ENCODE measurements around the gene CTRB1.

CTRB1 gene

DNA sequence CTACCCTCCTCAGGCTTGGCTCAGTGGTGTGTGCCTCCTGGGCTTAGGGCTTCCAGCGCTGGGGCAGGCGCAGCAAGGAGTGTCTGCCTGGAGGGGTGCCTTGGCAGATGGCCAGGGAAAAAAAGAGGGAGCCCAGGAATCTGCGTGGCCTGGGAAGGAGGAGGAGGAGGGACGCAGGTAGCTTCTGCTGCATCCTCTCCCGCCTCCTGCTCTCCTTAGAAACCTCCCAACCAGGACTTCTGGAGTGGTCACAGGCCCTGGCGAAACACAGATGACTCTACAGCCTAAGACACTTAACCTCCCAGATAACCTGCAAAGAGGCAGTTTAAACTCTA is 40.0 kb downstream of the CTRB1 start:
- Histone ChIP-seq H3K36me3 (ENCODE audit: control insufficient read depth, insufficient read depth, low read length) (no peaks in the 10 kb centered on the region), H3K18ac (ENCODE audit: low read length) (no peak overlapping the region), H3K27me3 (ENCODE audit: insufficient read depth, low read length, poor library complexity) (no peaks in the 10 kb centered on the region), H3K23ac (ENCODE audit: low read length) (peak overlapping the region; percentile 80), H4K5ac (ENCODE audit: low read length) (no peak overlapping the region), H3K4me1 (ENCODE audit: control insufficient read depth, low read depth, low read length) (peaks cover 30% of the 10 kb centered on the region), H3K4me3 (ENCODE audit: low read length) (no peak overlapping the region), H4K8ac (ENCODE audit: low read depth, low read length) (no peak overlapping the region), H2BK15ac (replicated peaks; ENCODE audit: low read depth) (no peak overlapping the region), H3K4ac (ENCODE audit: low read depth, low read length) (no peak overlapping the region), H3K4me2 (ENCODE audit: low read length) (no peak overlapping the region), H2AK5ac (ENCODE audit: low read length) (no peak overlapping the region), H3K27ac (ENCODE audit: low read depth, low read length) (no peak overlapping the region), H3K79me1 (ENCODE audit: low read length) (peaks cover 45% of the 10 kb centered on the region), H3K56ac (ENCODE audit: low read length) (no peak overlapping the region), H3K9ac (ENCODE audit: low read length) (no peak overlapping the region), H3K79me2 (ENCODE audit: control insufficient read depth, insufficient read depth, low read length) (peaks cover 74% of the 10 kb centered on the region), H2BK5ac (ENCODE audit: low read length) (no peak overlapping the region), H2BK120ac (ENCODE audit: low read depth, low read length) (no peak overlapping the region)
- no CpG with 5 or more reads among the region's 6 CpGs for WGBS (ENCODE audit: extremely low coverage, insufficient coverage, low lambda C conversion rate)
- no peak for DNase-seq

DNA sequence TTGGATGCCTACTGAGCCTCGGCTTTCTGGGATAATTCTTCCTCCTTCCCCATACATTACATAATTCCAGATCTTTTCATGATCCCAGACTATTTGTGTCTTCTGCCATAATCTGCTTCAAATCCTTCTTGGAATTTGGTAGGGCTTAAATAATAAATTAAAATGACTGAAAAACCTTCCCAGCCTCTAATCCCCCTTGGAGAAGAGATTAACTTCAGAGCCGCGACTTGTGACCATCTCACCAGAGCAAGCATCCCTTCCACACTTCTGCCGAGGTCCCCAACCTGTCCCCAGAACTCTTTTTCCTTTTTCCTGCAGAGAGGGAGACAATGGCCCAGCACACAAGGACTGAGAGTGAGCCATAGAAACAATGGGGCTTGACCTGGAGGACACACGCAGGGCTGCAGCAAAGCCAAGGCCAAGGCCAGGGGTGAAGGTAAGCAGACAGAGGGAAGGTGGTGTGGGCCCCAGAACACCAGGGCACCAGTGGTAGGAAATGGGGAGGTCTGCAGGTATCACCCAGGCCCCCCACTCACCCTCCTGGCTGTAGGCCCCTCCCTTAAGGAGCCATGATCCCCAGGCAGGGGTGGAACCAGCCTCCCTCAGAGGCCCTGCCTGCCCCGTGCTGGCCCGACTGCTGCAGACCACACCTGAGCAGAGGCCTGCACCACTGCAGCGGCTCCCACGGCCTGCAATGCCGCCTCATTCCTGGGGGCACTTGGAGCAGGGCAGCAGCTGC is 42.2 kb downstream of the CTRB1 start:
- DNase-seq, result no peak
- no peak overlapping the region for H3K4me3 ChIP-seq (ENCODE audit: low read length)

DNA sequence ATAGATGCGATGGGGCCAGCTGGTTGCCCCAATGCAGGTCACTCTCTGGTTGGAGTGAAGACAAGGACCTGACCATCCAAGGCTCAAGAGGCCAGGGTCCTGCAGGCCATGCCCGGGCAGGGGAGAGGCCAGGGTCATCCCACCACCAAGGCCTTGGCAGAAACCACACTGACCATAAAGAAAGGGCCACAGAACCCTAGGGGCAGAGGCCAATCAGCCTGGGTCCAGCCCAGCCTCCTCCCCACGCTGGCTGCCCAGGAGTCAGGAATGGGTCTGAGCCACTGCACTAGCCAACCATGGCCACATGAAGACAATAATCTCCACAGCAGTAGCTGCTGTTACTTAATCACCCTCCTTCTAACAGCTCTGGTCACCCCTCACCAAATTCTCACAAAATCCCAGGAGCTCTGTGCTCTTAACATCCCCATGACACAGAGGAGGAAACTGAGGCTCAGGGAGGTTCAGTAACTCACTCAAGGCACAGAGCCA is 42.8 kb downstream of the CTRB1 start:
- Histone ChIP-seq H4K8ac (ENCODE audit: low read depth, low read length) (no peak overlapping the region), H3K4me3 (ENCODE audit: low read length) (no peak overlapping the region), H3K79me2 (ENCODE audit: control insufficient read depth, insufficient read depth, low read length) (peaks cover 75% of the 10 kb centered on the region), H4K5ac (ENCODE audit: low read length) (no peak overlapping the region), H3K4me2 (ENCODE audit: low read length) (no peak overlapping the region), H3K9ac (ENCODE audit: low read length) (no peak overlapping the region), H3K4me1 (ENCODE audit: control insufficient read depth, low read depth, low read length) (peaks cover 14% of the 10 kb centered on the region), H3K56ac (ENCODE audit: low read length) (peak overlapping the region; percentile 9), H3K27me3 (ENCODE audit: insufficient read depth, low read length, poor library complexity) (no peaks in the 10 kb centered on the region), H3K79me1 (ENCODE audit: low read length) (peaks cover 46% of the 10 kb centered on the region), H3K27ac (ENCODE audit: low read depth, low read length) (no peak overlapping the region), H2BK5ac (ENCODE audit: low read length) (no peak overlapping the region), H2AK5ac (ENCODE audit: low read length) (no peak overlapping the region), H3K18ac (ENCODE audit: low read length) (no peak overlapping the region), H3K4ac (ENCODE audit: low read depth, low read length) (no peak overlapping the region), H3K23ac (ENCODE audit: low read length) (no peak overlapping the region), H2BK15ac (replicated peaks; ENCODE audit: low read depth) (no peak overlapping the region), H2BK120ac (ENCODE audit: low read depth, low read length) (no peak overlapping the region), H3K36me3 (ENCODE audit: control insufficient read depth, insufficient read depth, low read length) (peaks cover 2% of the 10 kb centered on the region)
- WGBS (ENCODE audit: extremely low coverage, insufficient coverage, low lambda C conversion rate), result no CpG with 5 or more reads among the region's 3 CpGs
- DNase-seq, result no peak

More for the DNA sequence above, 42.2 kb downstream of the CTRB1 start:
- no peak overlapping the region for H3K9ac ChIP-seq (ENCODE audit: low read length)
- peaks cover 2% of the 10 kb centered on the region for H3K36me3 ChIP-seq (ENCODE audit: control insufficient read depth, insufficient read depth, low read length)
- WGBS (ENCODE audit: extremely low coverage, insufficient coverage, low lambda C conversion rate), result no CpG with 5 or more reads among the region's 10 CpGs
- no peak overlapping the region for H4K5ac ChIP-seq (ENCODE audit: low read length)
- no peak overlapping the region for H2AK5ac ChIP-seq (ENCODE audit: low read length)
- peaks cover 81% of the 10 kb centered on the region for H3K79me2 ChIP-seq (ENCODE audit: control insufficient read depth, insufficient read depth, low read length)
- H3K56ac ChIP-seq (ENCODE audit: low read length), result peak overlapping the region; percentile 9
- H3K4me1 ChIP-seq (ENCODE audit: control insufficient read depth, low read depth, low read length), result peaks cover 17% of the 10 kb centered on the region
- no peak overlapping the region for H3K18ac ChIP-seq (ENCODE audit: low read length)
- H3K79me1 ChIP-seq (ENCODE audit: low read length), result peaks cover 49% of the 10 kb centered on the region
- H4K8ac ChIP-seq (ENCODE audit: low read depth, low read length), result no peak overlapping the region
- no peak overlapping the region for H2BK5ac ChIP-seq (ENCODE audit: low read length)
- H3K4ac ChIP-seq (ENCODE audit: low read depth, low read length), result no peak overlapping the region
- no peaks in the 10 kb centered on the region for H3K27me3 ChIP-seq (ENCODE audit: insufficient read depth, low read length, poor library complexity)
- H3K23ac ChIP-seq (ENCODE audit: low read length), result no peak overlapping the region
- H2BK120ac ChIP-seq (ENCODE audit: low read depth, low read length), result no peak overlapping the region
- H3K4me2 ChIP-seq (ENCODE audit: low read length), result no peak overlapping the region
- no peak overlapping the region for H2BK15ac ChIP-seq (replicated peaks; ENCODE audit: low read depth)
- H3K27ac ChIP-seq (ENCODE audit: low read depth, low read length), result no peak overlapping the region

DNA sequence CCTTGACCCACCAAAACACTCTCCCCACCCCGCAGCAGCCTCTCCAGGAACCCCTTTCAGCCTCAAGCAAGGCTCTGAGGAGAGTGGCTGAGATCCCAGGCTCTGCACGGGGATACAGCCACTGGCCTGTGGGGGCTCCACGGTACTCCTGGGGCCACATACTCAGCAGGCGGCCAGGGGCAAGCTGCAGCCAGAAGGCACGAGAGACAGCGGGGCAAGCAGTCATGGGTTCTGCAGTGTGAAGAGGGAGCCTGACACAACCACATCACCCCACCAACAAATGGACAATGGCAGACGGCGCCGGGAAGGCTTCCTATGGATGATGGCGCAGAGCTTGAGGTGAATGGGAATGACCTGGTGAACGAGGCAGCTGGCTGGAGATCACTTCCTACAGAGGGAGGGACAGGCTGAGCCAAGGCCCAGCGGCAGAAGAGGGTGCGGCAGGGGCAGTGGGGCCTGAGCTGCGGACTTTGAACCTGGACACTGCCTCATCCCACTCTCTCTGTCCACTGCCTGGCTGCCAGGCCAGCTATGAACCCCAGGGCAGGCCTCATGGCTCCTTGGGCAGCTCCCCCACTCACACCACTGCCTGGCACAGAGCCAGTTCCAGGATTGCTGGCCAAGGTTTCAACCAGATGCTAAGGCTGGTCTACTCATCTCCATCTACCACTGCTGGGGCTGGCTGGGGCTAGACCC is 43.5 kb downstream of the CTRB1 start:
- no peak overlapping the region for H3K27ac ChIP-seq (ENCODE audit: low read depth, low read length)
- H2BK120ac ChIP-seq (ENCODE audit: low read depth, low read length), result no peak overlapping the region
- DNase-seq, result no peak
- peaks cover 2% of the 10 kb centered on the region for H3K36me3 ChIP-seq (ENCODE audit: control insufficient read depth, insufficient read depth, low read length)
- H3K4me3 ChIP-seq (ENCODE audit: low read length), result no peak overlapping the region
- no peak overlapping the region for H3K4me2 ChIP-seq (ENCODE audit: low read length)
- no peaks in the 10 kb centered on the region for H3K27me3 ChIP-seq (ENCODE audit: insufficient read depth, low read length, poor library complexity)
- H3K79me2 ChIP-seq (ENCODE audit: control insufficient read depth, insufficient read depth, low read length), result peaks cover 69% of the 10 kb centered on the region
- no peak overlapping the region for H4K8ac ChIP-seq (ENCODE audit: low read depth, low read length)
- H3K18ac ChIP-seq (ENCODE audit: low read length), result no peak overlapping the region
- no peak overlapping the region for H3K9ac ChIP-seq (ENCODE audit: low read length)
- no peak overlapping the region for H3K23ac ChIP-seq (ENCODE audit: low read length)
- no peak overlapping the region for H3K4ac ChIP-seq (ENCODE audit: low read depth, low read length)
- no peak overlapping the region for H2BK5ac ChIP-seq (ENCODE audit: low read length)
- peak overlapping the region; percentile 42 for H3K56ac ChIP-seq (ENCODE audit: low read length)
- peaks cover 12% of the 10 kb centered on the region for H3K4me1 ChIP-seq (ENCODE audit: control insufficient read depth, low read depth, low read length)
- no peak overlapping the region for H2AK5ac ChIP-seq (ENCODE audit: low read length)
- WGBS (ENCODE audit: extremely low coverage, insufficient coverage, low lambda C conversion rate), result no CpG with 5 or more reads among the region's 14 CpGs
- no peak overlapping the region for H4K5ac ChIP-seq (ENCODE audit: low read length)
- H2BK15ac ChIP-seq (replicated peaks; ENCODE audit: low read depth), result no peak overlapping the region
- peaks cover 44% of the 10 kb centered on the region for H3K79me1 ChIP-seq (ENCODE audit: low read length)

DNA sequence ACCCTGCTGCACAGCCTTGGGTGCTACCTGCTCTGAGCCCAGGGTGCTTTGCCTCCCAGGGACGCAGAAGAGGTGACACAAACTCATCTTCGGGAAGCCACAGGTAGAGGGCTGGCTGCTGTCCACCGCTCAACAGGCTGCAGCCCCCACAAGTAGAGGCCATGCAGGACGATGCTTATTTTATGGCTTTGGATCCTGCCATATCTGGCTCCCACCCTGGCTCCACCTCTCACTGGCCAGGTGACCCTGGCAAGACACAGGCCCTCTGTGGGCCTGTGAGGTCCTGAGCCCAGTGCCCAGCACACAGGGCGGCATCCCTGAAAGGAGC is 44.0 kb downstream of the CTRB1 start:
- no peaks in the 10 kb centered on the region for H3K27me3 ChIP-seq (ENCODE audit: insufficient read depth, low read length, poor library complexity)
- no peak overlapping the region for H3K23ac ChIP-seq (ENCODE audit: low read length)
- H4K8ac ChIP-seq (ENCODE audit: low read depth, low read length), result no peak overlapping the region
- WGBS (ENCODE audit: extremely low coverage, insufficient coverage, low lambda C conversion rate), result no CpG with 5 or more reads among the region's 5 CpGs
- H3K27ac ChIP-seq (ENCODE audit: low read depth, low read length), result no peak overlapping the region
- peaks cover 66% of the 10 kb centered on the region for H3K79me2 ChIP-seq (ENCODE audit: control insufficient read depth, insufficient read depth, low read length)
- no peak for DNase-seq
- H3K56ac ChIP-seq (ENCODE audit: low read length), result peak overlapping the region; percentile 42
- peaks cover 42% of the 10 kb centered on the region for H3K79me1 ChIP-seq (ENCODE audit: low read length)
- H3K36me3 ChIP-seq (ENCODE audit: control insufficient read depth, insufficient read depth, low read length), result peaks cover 2% of the 10 kb centered on the region
- no peak overlapping the region for H2BK5ac ChIP-seq (ENCODE audit: low read length)
- H3K4me1 ChIP-seq (ENCODE audit: control insufficient read depth, low read depth, low read length), result peaks cover 12% of the 10 kb centered on the region
- no peak overlapping the region for H3K9ac ChIP-seq (ENCODE audit: low read length)
- no peak overlapping the region for H3K18ac ChIP-seq (ENCODE audit: low read length)
- H2BK120ac ChIP-seq (ENCODE audit: low read depth, low read length), result no peak overlapping the region
- no peak overlapping the region for H2AK5ac ChIP-seq (ENCODE audit: low read length)
- H3K4ac ChIP-seq (ENCODE audit: low read depth, low read length), result no peak overlapping the region
- H4K5ac ChIP-seq (ENCODE audit: low read length), result no peak overlapping the region
- no peak overlapping the region for H3K4me3 ChIP-seq (ENCODE audit: low read length)
- no peak overlapping the region for H2BK15ac ChIP-seq (replicated peaks; ENCODE audit: low read depth)
- H3K4me2 ChIP-seq (ENCODE audit: low read length), result no peak overlapping the region

Data from mesendoderm (in vitro differentiated cells).